AG04450 (cell line): ENCODE results near the gene CA14. TPM values are rescaled to one million over a fixed set of nuclear protein-coding genes. Genes with fewer than 3 reads are reported as not detected.
"Not testable (repeated sequence)": the region's sequence is repeated elsewhere in the genome, so short reads cannot be mapped to it uniquely, and the experiment has no call there.

Experiments
- CTCF ChIA-PET: fragments of 300-600, 350-600 bp; formaldehyde crosslinking; extraction: SDS; loops from one replicate; lab custom pipeline; 2022; ENCODE audit warnings: antibody characterized with exemption, inconsistent platforms; lab: Charles Lee
- POLR2A ChIA-PET: fragments of 350-600 bp; formaldehyde crosslinking; extraction: SDS; loops from one replicate; lab custom pipeline; 2021; ENCODE audit warnings: antibody characterized with exemption, inconsistent platforms; lab: Yijun Ruan, JAX
- DNase-seq: peaks from one replicate; pipeline ENCODE4 v3.0.0-alpha.2; 2011; ENCODE audit warnings: low read depth, low spot score
- H3K27ac ChIP-seq: one replicate; pipeline ENCODE4 v1.5.1; 2012; ENCODE audit warnings: low read depth, low read length, control low read depth
- H3K27me3 ChIP-seq: one replicate; pipeline ENCODE4 v1.6.0; 2012; ENCODE audit warnings: low read length; ENCODE audit not compliant: control insufficient read depth, insufficient read depth
- H3K4me3 ChIP-seq: 2 replicates; pipeline ENCODE4 v1.5.1; 2011; ENCODE audit warnings: mild to moderate bottlenecking, low read depth, low read length, control low read depth
- H3K9me3 ChIP-seq: 2 replicates; pipeline ENCODE4 v1.5.1; 2012; ENCODE audit warnings: low read length; ENCODE audit not compliant: control insufficient read depth, insufficient read depth
- CTCF ChIP-seq: IDR thresholded peaks from 2 replicates; pipeline ENCODE4 v1.5.1; 2011; ENCODE audit warnings: low read depth, low read length, control low read depth, inconsistent platforms
- polyA plus RNA-seq: library from polyadenylated mRNA; depleted of rRNA; stranded (reverse); fragments of >200 nt; gene quantifications from 2 replicates; pipeline ENCODE4 v1.2.3, GENCODE V29; 2011

Gene CA14
- polyA plus RNA-seq, 1 experiment, result 0.09 TPM

- Histone ChIP-seq H3K27ac (no peak overlapping the region), H3K9me3 (no peaks in the 10 kb centered on the region), H3K27me3 (no peaks in the 10 kb centered on the region), H3K4me3 (no peak overlapping the region)
- POLR2A ChIA-PET, result no interaction called here
- CTCF ChIA-PET, result interaction anchor here (0.8 to 1.5 kb wide), 2 partner anchors 40 to 68 kb away, joined by 5 to 9 read pairs; no protein-coding TSS in a partner anchor
- no peak for TF ChIP-seq CTCF
- DNase-seq, result no peak
Observed at GRCh38 chr1:150295476-150295875, 37.9 kb downstream of the CA14 start.

GRCh38 chr1:150299716-150300115 lies 42.1 kb downstream of the CA14 start:
- no peak for DNase-seq
- CTCF ChIA-PET, result interaction anchor here (1.0 kb wide), 1 partner anchor 44 kb away, joined by 3 read pairs; no protein-coding TSS in a partner anchor
- POLR2A ChIA-PET, result no interaction called here

GRCh38 chr1:150302338-150302737 lies 44.8 kb downstream of the CA14 start:
- Histone ChIP-seq H3K27me3 (no peaks in the 10 kb centered on the region), H3K4me3 (no peak overlapping the region), H3K9me3 (no peaks in the 10 kb centered on the region), H3K27ac (no peak overlapping the region)
- no peak for TF ChIP-seq CTCF
- CTCF ChIA-PET, result no interaction called here
- no peak for DNase-seq
- POLR2A ChIA-PET, result no interaction called here

More at GRCh38 chr1:150299716-150300115, 42.1 kb downstream of the CA14 start:
- H3K4me3 ChIP-seq, result no peak overlapping the region
- H3K27ac ChIP-seq, result no peak overlapping the region
- TF ChIP-seq CTCF, result no peak
- H3K27me3 ChIP-seq, result no peaks in the 10 kb centered on the region
- no peaks in the 10 kb centered on the region for H3K9me3 ChIP-seq

- TF ChIP-seq CTCF, result no peak
- CTCF ChIA-PET, result no interaction called here
- Histone ChIP-seq H3K9me3 (no peaks in the 10 kb centered on the region), H3K4me3 (no peak overlapping the region), H3K27ac (no peak overlapping the region), H3K27me3 (no peaks in the 10 kb centered on the region)
- POLR2A ChIA-PET, result no interaction called here
- no peak for DNase-seq
Observed at GRCh38 chr1:150302902-150303301, 45.3 kb downstream of the CA14 start.

- H3K27ac ChIP-seq, H3K27me3 ChIP-seq, POLR2A ChIA-PET, DNase-seq, H3K9me3 ChIP-seq, CTCF ChIA-PET, H3K4me3 ChIP-seq: not testable (repeated sequence)
Observed at GRCh38 chr1:150308585-150308984, 51.0 kb downstream of the CA14 start.
